Activated gamma-delta T cell (primary cell): ENCODE results near the gene LRRC45.
"Not testable (repeated sequence)": the region's sequence is repeated elsewhere in the genome, so short reads cannot be mapped to it uniquely, and the experiment has no call there.

Source experiments
- DNase-seq: peaks from one replicate; lab custom pipeline; 2025; lab: John Stamatoyannopoulos, UW

The LRRC45 gene

GRCh38 chr17:82034371-82035011 lies 11.4 kb downstream of the LRRC45 start:
- DNase-seq, result no peak

- no peak for DNase-seq
These were observed 12.4 kb downstream of the LRRC45 start for GRCh38 chr17:82035488-82035887.

GRCh38 chr17:82035956-82036633 lies 13.0 kb downstream of the LRRC45 start:
- DNase-seq, result no peak

- DNase-seq, result no peak
These were observed 13.6 kb downstream of the LRRC45 start for GRCh38 chr17:82036634-82037091.

GRCh38 chr17:82037092-82037888 lies 14.2 kb downstream of the LRRC45 start, which contains the start of gene DCXR:
Gene DCXR (minus strand): TSS chr17:82037697. CDS start chr17:82037682, 15 bp downstream.
- DNase-seq, result peak; percentile 95

GRCh38 chr17:82037889-82038195 lies 14.7 kb downstream of the LRRC45 start:
- DNase-seq, result no peak

GRCh38 chr17:82038796-82039409 lies 15.8 kb downstream of the LRRC45 start:
- not testable (repeated sequence) for DNase-seq

- no peak for DNase-seq
These were observed 16.7 kb downstream of the LRRC45 start for GRCh38 chr17:82039695-82040299.

GRCh38 chr17:82041144-82041814 lies 18.2 kb downstream of the LRRC45 start:
- no peak for DNase-seq

- DNase-seq, result no peak
These were observed 19.5 kb downstream of the LRRC45 start for GRCh38 chr17:82042649-82043048.

GRCh38 chr17:82043507-82043906 lies 20.4 kb downstream of the LRRC45 start:
- DNase-seq, result no peak

- no peak for DNase-seq
These were observed 22.9 kb downstream of the LRRC45 start for GRCh38 chr17:82045936-82046484.

- no peak for DNase-seq
These were observed 23.8 kb downstream of the LRRC45 start for GRCh38 chr17:82046903-82047302.

GRCh38 chr17:82047379-82047778 lies 24.3 kb downstream of the LRRC45 start:
- no peak for DNase-seq

- DNase-seq, result no peak
These were observed 24.9 kb downstream of the LRRC45 start for GRCh38 chr17:82047914-82048570.

- no peak for DNase-seq
These were observed 25.5 kb downstream of the LRRC45 start for GRCh38 chr17:82048571-82048971.

GRCh38 chr17:82049106-82049505 lies 26.0 kb downstream of the LRRC45 start:
- DNase-seq, result no peak

- no peak for DNase-seq
These were observed 26.4 kb downstream of the LRRC45 start for GRCh38 chr17:82049521-82049971.

- no peak for DNase-seq
These were observed 27.2 kb downstream of the LRRC45 start for GRCh38 chr17:82050152-82050760.
